SK-N-SH treated with all-trans-retinoic acid at 6 μM for 48 hours (cell line): ENCODE data around the gene SELPLG.
"Not testable (repeated sequence)": the region's sequence is repeated elsewhere in the genome, so short reads cannot be mapped to it uniquely, and the experiment has no call there.

Experiments used
- ARNTL ChIP-seq: fragments of 450-650 bp; formaldehyde crosslinking; IDR thresholded peaks from 2 replicates; pipeline ENCODE4 v1.5.0; 2020; ENCODE audit warnings: low read depth, mild to moderate bottlenecking, moderate library complexity, borderline replicate concordance
- GLIS3 ChIP-seq: fragments of 250-450 bp; sonication (Bioruptor Pico); IDR thresholded peaks from 2 replicates; pipeline ENCODE4 v1.5.0; 2020; ENCODE audit warnings: mild to moderate bottlenecking, moderate library complexity
- OSR1 ChIP-seq: fragments of 250-450 bp; sonication (Bioruptor Pico); IDR thresholded peaks from 2 replicates; pipeline ENCODE4 v1.8.0; 2022; ENCODE audit warnings: moderate library complexity, mild to moderate bottlenecking, inconsistent platforms
- PPARA ChIP-seq: fragments of 250-450 bp; sonication (Bioruptor Pico); IDR thresholded peaks from 2 replicates; pipeline ENCODE4 v1.5.0; 2020; ENCODE audit warnings: mild to moderate bottlenecking, borderline replicate concordance
- RARB ChIP-seq: fragments of 250-450 bp; sonication (Bioruptor Pico); IDR thresholded peaks from 2 replicates; pipeline ENCODE4 v1.8.0; 2021; ENCODE audit warnings: mild to moderate bottlenecking, moderate library complexity
- TCF4 ChIP-seq: fragments of 250-450 bp; sonication (Bioruptor Pico); IDR thresholded peaks from 2 replicates; pipeline ENCODE4 v1.8.0; 2021; ENCODE audit warnings: mild to moderate bottlenecking, moderate library complexity, borderline replicate concordance
- ZNF565 ChIP-seq: fragments of 450-650 bp; formaldehyde crosslinking; conservative IDR thresholded peaks from 2 replicates; pipeline ENCODE4 v1.5.0; 2020; ENCODE audit warnings: low read depth, mild to moderate bottlenecking, moderate library complexity
- ZNF70 ChIP-seq: fragments of 450-650 bp; formaldehyde crosslinking; IDR thresholded peaks from 2 replicates; pipeline ENCODE4 v1.5.0; 2020; ENCODE audit warnings: mild to moderate bottlenecking, moderate library complexity
- TF ChIP-seq, protein P1 (sequence below): fragments of 250-450 bp; sonication (Bioruptor Pico); IDR thresholded peaks from 2 replicates; pipeline ENCODE4 v1.8.0; 2020; ENCODE audit warnings: mild to moderate bottlenecking, moderate library complexity, borderline replicate concordance
- TF ChIP-seq, protein P2 (sequence below): fragments of 250-450 bp; sonication (Bioruptor Pico); IDR thresholded peaks from 2 replicates; pipeline ENCODE4 v1.5.1; 2021; ENCODE audit warnings: mild to moderate bottlenecking, moderate library complexity

DNA sequence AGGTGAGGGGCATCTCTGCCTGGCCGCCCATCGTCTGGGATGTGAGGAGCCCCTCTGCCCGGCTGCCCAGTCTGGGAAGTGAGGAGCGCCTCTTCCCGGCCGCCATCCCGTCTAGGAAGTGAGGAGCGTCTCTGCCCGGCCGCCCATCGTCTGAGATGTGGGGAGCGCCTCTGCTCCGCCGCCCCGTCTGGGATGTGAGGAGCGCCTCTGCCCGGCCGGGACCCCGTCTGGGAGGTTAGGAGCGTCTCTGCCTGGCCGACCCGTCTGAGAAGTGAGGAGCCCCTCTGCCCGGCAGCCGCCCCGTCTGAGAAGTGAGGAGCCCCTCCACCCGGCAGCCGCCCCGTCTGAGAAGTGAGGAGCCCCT, 22.1 kb upstream of the SELPLG start:
- not testable (repeated sequence) for TF ChIP-seq ZNF70, ZNF565, TCF4, ARNTL, GLIS3, OSR1, PPARA, RARB (CRISPR knock-in tag)
- TF ChIP-seq, protein P1, sequence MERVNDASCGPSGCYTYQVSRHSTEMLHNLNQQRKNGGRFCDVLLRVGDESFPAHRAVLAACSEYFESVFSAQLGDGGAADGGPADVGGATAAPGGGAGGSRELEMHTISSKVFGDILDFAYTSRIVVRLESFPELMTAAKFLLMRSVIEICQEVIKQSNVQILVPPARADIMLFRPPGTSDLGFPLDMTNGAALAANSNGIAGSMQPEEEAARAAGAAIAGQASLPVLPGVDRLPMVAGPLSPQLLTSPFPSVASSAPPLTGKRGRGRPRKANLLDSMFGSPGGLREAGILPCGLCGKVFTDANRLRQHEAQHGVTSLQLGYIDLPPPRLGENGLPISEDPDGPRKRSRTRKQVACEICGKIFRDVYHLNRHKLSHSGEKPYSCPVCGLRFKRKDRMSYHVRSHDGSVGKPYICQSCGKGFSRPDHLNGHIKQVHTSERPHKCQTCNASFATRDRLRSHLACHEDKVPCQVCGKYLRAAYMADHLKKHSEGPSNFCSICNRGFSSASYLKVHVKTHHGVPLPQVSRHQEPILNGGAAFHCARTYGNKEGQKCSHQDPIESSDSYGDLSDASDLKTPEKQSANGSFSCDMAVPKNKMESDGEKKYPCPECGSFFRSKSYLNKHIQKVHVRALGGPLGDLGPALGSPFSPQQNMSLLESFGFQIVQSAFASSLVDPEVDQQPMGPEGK (CRISPR knock-in tag) = not testable (repeated sequence)
- TF ChIP-seq, protein P2, sequence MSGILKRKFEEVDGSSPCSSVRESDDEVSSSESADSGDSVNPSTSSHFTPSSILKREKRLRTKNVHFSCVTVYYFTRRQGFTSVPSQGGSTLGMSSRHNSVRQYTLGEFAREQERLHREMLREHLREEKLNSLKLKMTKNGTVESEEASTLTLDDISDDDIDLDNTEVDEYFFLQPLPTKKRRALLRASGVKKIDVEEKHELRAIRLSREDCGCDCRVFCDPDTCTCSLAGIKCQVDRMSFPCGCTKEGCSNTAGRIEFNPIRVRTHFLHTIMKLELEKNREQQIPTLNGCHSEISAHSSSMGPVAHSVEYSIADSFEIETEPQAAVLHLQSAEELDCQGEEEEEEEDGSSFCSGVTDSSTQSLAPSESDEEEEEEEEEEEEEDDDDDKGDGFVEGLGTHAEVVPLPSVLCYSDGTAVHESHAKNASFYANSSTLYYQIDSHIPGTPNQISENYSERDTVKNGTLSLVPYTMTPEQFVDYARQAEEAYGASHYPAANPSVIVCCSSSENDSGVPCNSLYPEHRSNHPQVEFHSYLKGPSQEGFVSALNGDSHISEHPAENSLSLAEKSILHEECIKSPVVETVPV (CRISPR knock-in tag) = not testable (repeated sequence)
